PFSK-1 (cell line): ENCODE data around the gene VANGL1.

Experiments used
- POLR2AphosphoS5 ChIP-seq: IDR thresholded peaks from 2 replicates; pipeline ENCODE4 v1.6.1; 2012; ENCODE audit warnings: low read depth, mild to moderate bottlenecking, control low read depth, low read length, moderate library complexity
- SIN3A ChIP-seq: IDR thresholded peaks from 2 replicates; pipeline ENCODE4 v1.6.1; 2012; ENCODE audit warnings: mild to moderate bottlenecking, low read length, moderate library complexity, borderline replicate concordance; ENCODE audit not compliant: insufficient read depth
- TAF1 ChIP-seq: IDR thresholded peaks from 2 replicates; pipeline ENCODE4 v1.6.1; 2012; ENCODE audit warnings: low read length, control low read depth, borderline replicate concordance; ENCODE audit not compliant: insufficient read depth
- TF ChIP-seq, protein P1 (sequence below), 2 experiments: IDR thresholded peaks; 2 replicates each; pipeline versions ENCODE4 v1.6.1 to v1.8.0; 2011 to 2012; ENCODE audit warnings: low read depth in 2 of 2, low read length in 2 of 2, control low read depth in 1 of 2, inconsistent platforms in 1 of 2, mild to moderate bottlenecking in 1 of 2, moderate library complexity in 1 of 2; ENCODE audit not compliant: insufficient read depth in 1 of 2

DNA sequence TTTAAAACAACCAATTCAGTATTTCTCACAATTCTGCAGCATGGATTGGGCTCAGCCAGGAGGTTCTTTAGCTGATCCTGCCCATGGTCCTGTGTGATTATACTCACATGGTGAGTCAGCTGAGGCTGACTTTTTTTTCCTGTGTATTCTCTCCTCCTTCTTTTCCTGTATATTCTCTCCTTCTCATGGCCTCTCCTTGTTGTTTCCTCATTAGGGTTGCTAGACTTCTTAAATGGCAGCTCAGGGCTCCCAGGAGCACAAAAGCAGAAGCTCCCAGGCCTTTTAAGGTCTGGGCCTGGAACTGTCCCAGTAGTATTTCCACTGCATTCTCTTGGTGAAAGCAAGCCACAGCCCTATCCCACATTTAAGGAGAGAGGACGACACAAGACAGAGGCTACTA lies 26.8 kb downstream of the VANGL1 start:
- TF ChIP-seq POLR2AphosphoS5: no peak
- TF ChIP-seq, protein P1, sequence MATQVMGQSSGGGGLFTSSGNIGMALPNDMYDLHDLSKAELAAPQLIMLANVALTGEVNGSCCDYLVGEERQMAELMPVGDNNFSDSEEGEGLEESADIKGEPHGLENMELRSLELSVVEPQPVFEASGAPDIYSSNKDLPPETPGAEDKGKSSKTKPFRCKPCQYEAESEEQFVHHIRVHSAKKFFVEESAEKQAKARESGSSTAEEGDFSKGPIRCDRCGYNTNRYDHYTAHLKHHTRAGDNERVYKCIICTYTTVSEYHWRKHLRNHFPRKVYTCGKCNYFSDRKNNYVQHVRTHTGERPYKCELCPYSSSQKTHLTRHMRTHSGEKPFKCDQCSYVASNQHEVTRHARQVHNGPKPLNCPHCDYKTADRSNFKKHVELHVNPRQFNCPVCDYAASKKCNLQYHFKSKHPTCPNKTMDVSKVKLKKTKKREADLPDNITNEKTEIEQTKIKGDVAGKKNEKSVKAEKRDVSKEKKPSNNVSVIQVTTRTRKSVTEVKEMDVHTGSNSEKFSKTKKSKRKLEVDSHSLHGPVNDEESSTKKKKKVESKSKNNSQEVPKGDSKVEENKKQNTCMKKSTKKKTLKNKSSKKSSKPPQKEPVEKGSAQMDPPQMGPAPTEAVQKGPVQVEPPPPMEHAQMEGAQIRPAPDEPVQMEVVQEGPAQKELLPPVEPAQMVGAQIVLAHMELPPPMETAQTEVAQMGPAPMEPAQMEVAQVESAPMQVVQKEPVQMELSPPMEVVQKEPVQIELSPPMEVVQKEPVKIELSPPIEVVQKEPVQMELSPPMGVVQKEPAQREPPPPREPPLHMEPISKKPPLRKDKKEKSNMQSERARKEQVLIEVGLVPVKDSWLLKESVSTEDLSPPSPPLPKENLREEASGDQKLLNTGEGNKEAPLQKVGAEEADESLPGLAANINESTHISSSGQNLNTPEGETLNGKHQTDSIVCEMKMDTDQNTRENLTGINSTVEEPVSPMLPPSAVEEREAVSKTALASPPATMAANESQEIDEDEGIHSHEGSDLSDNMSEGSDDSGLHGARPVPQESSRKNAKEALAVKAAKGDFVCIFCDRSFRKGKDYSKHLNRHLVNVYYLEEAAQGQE (IDR thresholded peaks at IDR 0.05; ENCODE audit: insufficient read depth in 1 of 2, low read depth in 2 of 2, low read length in 2 of 2): no peak
- TF ChIP-seq SIN3A: no peak
- no peak for TF ChIP-seq TAF1
